Prostate gland (tissue), 2 donors: ENCODE measurements around the gene GRID1.

ENCODE experiments used
- CTCF ChIP-seq, 4 experiments: fragments of 200-600 bp in 2 of 4; fragments of 450-650 bp in 2 of 4; sonication (generic) in 2 of 4; IDR thresholded peaks; 1 replicate in 3 of 4; 2 replicates in 1 of 4; pipeline ENCODE4 v1.5.1; 2016 to 2019; ENCODE audit warnings: antibody characterized with exemption in 4 of 4, mild to moderate bottlenecking in 2 of 4, moderate library complexity in 2 of 4
- POLR2A ChIP-seq: fragments of 450-650 bp; IDR thresholded peaks from one replicate; pipeline ENCODE4 v1.6.1; 2016; ENCODE audit warnings: antibody characterized with exemption, mild to moderate bottlenecking
- POLR2AphosphoS5 ChIP-seq: sonication (generic); formaldehyde crosslinking; IDR thresholded peaks from one replicate; pipeline ENCODE4 v1.6.1; 2017; ENCODE audit warnings: antibody characterized with exemption

- TF ChIP-seq POLR2A (no peak), CTCF (IDR thresholded peaks at IDR 0.05) (no peak), POLR2AphosphoS5 (no peak)
Observed at GRCh38 chr10:85600026-85600743, 766.4 kb downstream of the GRID1 start.
